ENCODE data around the gene TMEM132D. TPM values are rescaled to one million over a fixed set of nuclear protein-coding genes. Genes with fewer than 3 reads are reported as not detected.

Gene TMEM132D
- polyA plus RNA-seq, 1 donor from 2014 or later = 1.3 TPM

- H3K36me3 ChIP-seq (ENCODE audit: insufficient read depth, low read length) = no peaks in the 10 kb centered on the region
- no peaks in the 10 kb centered on the region for H3K27me3 ChIP-seq (ENCODE audit: insufficient read depth, low read depth, low read length)
Measured at GRCh38 chr12:129720618-129721017, 183.2 kb downstream of the TMEM132D start.

GRCh38 chr12:129719416-129719815 lies 184.4 kb downstream of the TMEM132D start:
- Histone ChIP-seq H3K4me2 (ENCODE audit: low read length) (no peak overlapping the region), H3K9me2 (ENCODE audit: insufficient read depth, low read length) (no peaks in the 10 kb centered on the region), H3F3A (ENCODE audit: insufficient read depth, low read length, poor library complexity, severe bottlenecking) (no peaks in the 10 kb centered on the region), H3K4me3 (ENCODE audit: low read length) (no peak overlapping the region), H3K9me3 (ENCODE audit: low read length) (no peaks in the 10 kb centered on the region), H4K20me1 (ENCODE audit: insufficient read depth) (no peaks in the 10 kb centered on the region), H2AFZ (ENCODE audit: low read depth, low read length) (no peak overlapping the region), H3K27me3 (ENCODE audit: insufficient read depth, low read depth, low read length) (no peaks in the 10 kb centered on the region), H3K27ac (ENCODE audit: low read length) (no peak overlapping the region), H3K79me2 (replicated peaks; ENCODE audit: insufficient read depth, low read length) (no peaks in the 10 kb centered on the region), H3K9ac (ENCODE audit: low read length) (no peak overlapping the region), H3K36me3 (ENCODE audit: insufficient read depth, low read length) (no peaks in the 10 kb centered on the region)
- TF ChIP-seq EP300 (conservative IDR thresholded peaks at IDR 0.05; ENCODE audit: poor library complexity, severe bottlenecking) (no peak), CTCF (IDR thresholded peaks at IDR 0.05; ENCODE audit: poor library complexity, severe bottlenecking) (no peak), SMC3 (conservative IDR thresholded peaks at IDR 0.05; ENCODE audit: poor library complexity) (no peak), TAF1 (IDR thresholded peaks at IDR 0.05; ENCODE audit: low read depth) (no peak), POLR2AphosphoS5 (IDR thresholded peaks at IDR 0.05) (no peak), REST (IDR thresholded peaks at IDR 0.05; ENCODE audit: borderline replicate concordance) (no peak), MXI1 (conservative IDR thresholded peaks at IDR 0.05; ENCODE audit: poor library complexity, severe bottlenecking) (no peak)

More at GRCh38 chr12:129720618-129721017, 183.2 kb downstream of the TMEM132D start:
- no peak for TF ChIP-seq EZH2 (IDR thresholded peaks at IDR 0.05; ENCODE audit: borderline replicate concordance, insufficient read depth, low read length, poor library complexity, severe bottlenecking)
- no peak for TF ChIP-seq TAF1 (IDR thresholded peaks at IDR 0.05; ENCODE audit: low read depth)
- TF ChIP-seq MXI1 (conservative IDR thresholded peaks at IDR 0.05; ENCODE audit: poor library complexity, severe bottlenecking) = no peak
- no peak for TF ChIP-seq CTCF (IDR thresholded peaks at IDR 0.05; ENCODE audit: poor library complexity, severe bottlenecking)
- TF ChIP-seq POLR2AphosphoS5 (IDR thresholded peaks at IDR 0.05) = no peak
- no peak for TF ChIP-seq RAD21 (conservative IDR thresholded peaks at IDR 0.05)
- no peak for TF ChIP-seq REST (IDR thresholded peaks at IDR 0.05; ENCODE audit: borderline replicate concordance)
- TF ChIP-seq EP300 (conservative IDR thresholded peaks at IDR 0.05; ENCODE audit: poor library complexity, severe bottlenecking) = no peak
- TF ChIP-seq SMC3 (conservative IDR thresholded peaks at IDR 0.05; ENCODE audit: poor library complexity) = no peak
- no peaks in the 10 kb centered on the region for H3K9me3 ChIP-seq (ENCODE audit: low read length)
- no peak overlapping the region for H2AFZ ChIP-seq (ENCODE audit: low read depth, low read length)
- no peaks in the 10 kb centered on the region for H4K20me1 ChIP-seq (ENCODE audit: insufficient read depth)
- H3F3A ChIP-seq (ENCODE audit: insufficient read depth, low read length, poor library complexity, severe bottlenecking) = no peaks in the 10 kb centered on the region
- no peak overlapping the region for H3K9ac ChIP-seq (ENCODE audit: low read length)
- H3K27ac ChIP-seq (ENCODE audit: low read length) = no peak overlapping the region
- no peak overlapping the region for H3K4me2 ChIP-seq (ENCODE audit: low read length)
- H3K9me2 ChIP-seq (ENCODE audit: insufficient read depth, low read length) = no peaks in the 10 kb centered on the region
- no peak overlapping the region for H3K4me3 ChIP-seq (ENCODE audit: low read length)
- H3K79me2 ChIP-seq (replicated peaks; ENCODE audit: insufficient read depth, low read length) = no peaks in the 10 kb centered on the region

Measured in neural cell (in vitro differentiated cells).